ENCODE results near the gene SLC8A2. TPM values are rescaled to one million over a fixed set of nuclear protein-coding genes. Genes with fewer than 3 reads are reported as not detected.

Gene SLC8A2
- total RNA-seq, 2 experiments from 2014 or later, result 0.13 to 0.36 TPM

- Histone ChIP-seq H3K9me2 (ENCODE audit: insufficient read depth, low read length) (no peaks in the 10 kb centered on the region), H3K79me2 (ENCODE audit: insufficient read depth, low read depth, low read length) (no peaks in the 10 kb centered on the region), H3K4me3 (ENCODE audit: low read depth, low read length, poor library complexity, severe bottlenecking) (no peak overlapping the region), H3K27ac (ENCODE audit: low read depth, low read length, poor library complexity, severe bottlenecking) (no peak overlapping the region), H2AFZ (ENCODE audit: low read length) (no peak overlapping the region), H3K9me3 (ENCODE audit: low read length) (no peaks in the 10 kb centered on the region), H3K4me1 (ENCODE audit: insufficient read depth, low read length, poor library complexity, severe bottlenecking) (no peaks in the 10 kb centered on the region), H3K4me2 (ENCODE audit: low read length) (no peak overlapping the region), H3K36me3 (ENCODE audit: insufficient read depth, low read length) (no peaks in the 10 kb centered on the region), H4K20me1 (ENCODE audit: insufficient read depth, low read length) (no peaks in the 10 kb centered on the region)
- TF ChIP-seq CTCF (conservative IDR thresholded peaks at IDR 0.05; ENCODE audit: low read length) (no peak), EZH2phosphoT487 (IDR thresholded peaks at IDR 0.05; ENCODE audit: borderline replicate concordance, low read depth, low read length) (no peak)
- DNase-seq (ENCODE audit: low spot score), result no peak
- intact Hi-C loops (cut with micrococcal nuclease; ENCODE audit: unreplicated experiment), result no loop called here
- POLR2A ChIA-PET, result no interaction called here
- CTCF ChIA-PET (ENCODE audit: unreplicated experiment), result no interaction called here
- no TSS peak for BruUV-seq (replicated peaks)
These were observed 65.8 kb downstream of the SLC8A2 start for GRCh38 chr19:47405854-47406417.

- no TSS peak for BruUV-seq (replicated peaks)
- CTCF ChIA-PET (ENCODE audit: unreplicated experiment), result no interaction called here
These were observed 66.5 kb downstream of the SLC8A2 start for GRCh38 chr19:47405197-47405550.

More at GRCh38 chr19:47405197-47405550, 66.5 kb downstream of the SLC8A2 start:
- Histone ChIP-seq H3K79me2 (ENCODE audit: insufficient read depth, low read depth, low read length) (no peaks in the 10 kb centered on the region), H3K36me3 (ENCODE audit: insufficient read depth, low read length) (no peaks in the 10 kb centered on the region), H3K9me3 (ENCODE audit: low read length) (no peaks in the 10 kb centered on the region), H3K9me2 (ENCODE audit: insufficient read depth, low read length) (no peaks in the 10 kb centered on the region), H3K27ac (ENCODE audit: low read depth, low read length, poor library complexity, severe bottlenecking) (no peak overlapping the region), H4K20me1 (ENCODE audit: insufficient read depth, low read length) (no peaks in the 10 kb centered on the region), H3K4me1 (ENCODE audit: insufficient read depth, low read length, poor library complexity, severe bottlenecking) (no peaks in the 10 kb centered on the region), H3K4me3 (ENCODE audit: low read depth, low read length, poor library complexity, severe bottlenecking) (no peak overlapping the region), H3K4me2 (ENCODE audit: low read length) (no peak overlapping the region), H2AFZ (ENCODE audit: low read length) (no peak overlapping the region)
- intact Hi-C loops (cut with micrococcal nuclease; ENCODE audit: unreplicated experiment), result no loop called here
- no peak for TF ChIP-seq CTCF (conservative IDR thresholded peaks at IDR 0.05; ENCODE audit: low read length)
- no peak for TF ChIP-seq EZH2phosphoT487 (IDR thresholded peaks at IDR 0.05; ENCODE audit: borderline replicate concordance, low read depth, low read length)
- POLR2A ChIA-PET, result interaction anchor here (0.6 kb wide), 1 partner anchor 107 kb away, joined by 4 read pairs; no protein-coding TSS in a partner anchor
- no peak for DNase-seq (ENCODE audit: low spot score)

Measured in OCI-LY7 (cell line).